Liver (tissue), 3 donors: ENCODE data around the gene CDHR5.
"Not testable (repeated sequence)": the region's sequence is repeated elsewhere in the genome, so short reads cannot be mapped to it uniquely, and the experiment has no call there.

Experiments used
- CTCF ChIP-seq: fragments of 150-350 bp; IDR thresholded peaks from 2 replicates; pipeline ENCODE4 v1.5.1; 2017; ENCODE audit warnings: improper control_type of control experiment, low read depth, low read length; ENCODE audit not compliant: missing input control
- EGR1 ChIP-seq, 2 donors: IDR thresholded peaks; 2 replicates each; pipeline ENCODE4 v1.6.1; 2016 to 2018; ENCODE audit warnings: antibody characterized with exemption in 2 of 2, low read depth in 2 of 2
- JUND ChIP-seq, 2 donors: IDR thresholded peaks; 2 replicates each; pipeline ENCODE4 v1.6.1; 2016; ENCODE audit warnings: antibody characterized with exemption in 2 of 2
- MAX ChIP-seq: IDR thresholded peaks from 2 replicates; pipeline ENCODE4 v1.6.1; 2016; ENCODE audit warnings: antibody characterized with exemption
- RAD21 ChIP-seq, 2 donors: IDR thresholded peaks; 2 replicates each; pipeline ENCODE4 v1.6.1; 2016; ENCODE audit warnings: antibody characterized with exemption in 2 of 2, mild to moderate bottlenecking in 2 of 2
- REST ChIP-seq: IDR thresholded peaks from 2 replicates; pipeline ENCODE4 v1.6.1; 2016; ENCODE audit warnings: antibody characterized with exemption, mild to moderate bottlenecking
- SP1 ChIP-seq: IDR thresholded peaks from 2 replicates; pipeline ENCODE4 v1.6.1; 2018; ENCODE audit warnings: antibody characterized with exemption, mild to moderate bottlenecking
- YY1 ChIP-seq: IDR thresholded peaks from 2 replicates; pipeline ENCODE4 v1.6.1; 2016; ENCODE audit warnings: antibody characterized with exemption, mild to moderate bottlenecking
- ZBTB33 ChIP-seq: IDR thresholded peaks from 2 replicates; pipeline ENCODE4 v1.6.1; 2016; ENCODE audit warnings: antibody characterized with exemption
- donor health status: healthy.
- donor health status: healthy.

GRCh38 chr11:574031-574570, 50.7 kb downstream of the CDHR5 start:
- not testable (repeated sequence) for TF ChIP-seq CTCF; SP1; JUND (IDR thresholded peaks at IDR 0.05); MAX; REST; YY1; EGR1 (IDR thresholded peaks at IDR 0.05; ENCODE audit: low read depth in 2 of 2); RAD21 (IDR thresholded peaks at IDR 0.05); ZBTB33
